ENCODE results near the gene TRAIP.
A peak's percentile ranks its signal among the peaks of the same experiment; 100 is the strongest.
"Not testable (repeated sequence)": the region's sequence is repeated elsewhere in the genome, so short reads cannot be mapped to it uniquely, and the experiment has no call there.

TRAIP gene, protein sequence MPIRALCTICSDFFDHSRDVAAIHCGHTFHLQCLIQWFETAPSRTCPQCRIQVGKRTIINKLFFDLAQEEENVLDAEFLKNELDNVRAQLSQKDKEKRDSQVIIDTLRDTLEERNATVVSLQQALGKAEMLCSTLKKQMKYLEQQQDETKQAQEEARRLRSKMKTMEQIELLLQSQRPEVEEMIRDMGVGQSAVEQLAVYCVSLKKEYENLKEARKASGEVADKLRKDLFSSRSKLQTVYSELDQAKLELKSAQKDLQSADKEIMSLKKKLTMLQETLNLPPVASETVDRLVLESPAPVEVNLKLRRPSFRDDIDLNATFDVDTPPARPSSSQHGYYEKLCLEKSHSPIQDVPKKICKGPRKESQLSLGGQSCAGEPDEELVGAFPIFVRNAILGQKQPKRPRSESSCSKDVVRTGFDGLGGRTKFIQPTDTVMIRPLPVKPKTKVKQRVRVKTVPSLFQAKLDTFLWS
- total RNA-seq, result 1.9 to 3.5 reads per million in 2 donors

DNA sequence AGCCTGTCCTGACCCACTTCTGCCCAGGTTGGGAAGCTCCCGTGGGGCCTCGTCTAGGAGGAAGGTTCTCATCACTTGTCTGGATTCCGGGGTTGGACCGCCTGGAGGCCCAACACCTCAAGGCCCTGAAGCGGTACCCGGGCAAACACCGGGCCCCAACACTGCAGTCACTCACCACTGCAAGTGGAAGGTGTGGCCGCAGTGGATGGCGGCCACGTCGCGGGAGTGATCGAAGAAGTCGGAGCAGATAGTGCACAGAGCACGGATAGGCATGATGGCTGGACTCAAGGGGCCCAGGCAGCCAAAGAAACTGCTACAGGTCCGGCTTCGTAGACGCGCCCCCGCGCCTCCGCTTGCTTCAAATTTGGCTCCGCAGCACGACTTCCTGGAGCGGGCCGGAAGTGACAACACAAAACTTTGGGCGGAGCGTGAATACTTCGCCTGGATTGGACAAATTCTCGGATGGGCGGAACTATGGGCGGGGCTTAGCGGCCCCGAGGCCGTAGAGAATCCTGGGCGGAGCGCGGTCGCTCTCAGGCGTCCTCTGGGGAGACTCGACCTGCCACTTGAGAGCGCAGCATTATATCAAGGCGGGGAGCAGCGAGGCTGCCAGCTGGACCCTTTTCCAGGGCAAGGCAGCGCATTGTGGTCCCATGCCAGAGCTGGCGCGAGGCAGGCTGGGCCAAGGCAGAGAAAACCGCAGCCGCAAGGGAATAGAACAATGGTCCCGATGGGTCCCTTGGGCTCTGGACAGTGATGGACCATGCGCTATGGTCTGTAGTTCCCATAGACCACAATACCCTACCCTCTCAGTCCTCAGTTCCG, at the start of gene TRAIP:
TSS of gene TRAIP (minus strand) at position 384 of the 825 bp plus-strand sequence. CDS start at position 273, 111 bp downstream.
- peak; percentile 93 for DNase-seq

DNA sequence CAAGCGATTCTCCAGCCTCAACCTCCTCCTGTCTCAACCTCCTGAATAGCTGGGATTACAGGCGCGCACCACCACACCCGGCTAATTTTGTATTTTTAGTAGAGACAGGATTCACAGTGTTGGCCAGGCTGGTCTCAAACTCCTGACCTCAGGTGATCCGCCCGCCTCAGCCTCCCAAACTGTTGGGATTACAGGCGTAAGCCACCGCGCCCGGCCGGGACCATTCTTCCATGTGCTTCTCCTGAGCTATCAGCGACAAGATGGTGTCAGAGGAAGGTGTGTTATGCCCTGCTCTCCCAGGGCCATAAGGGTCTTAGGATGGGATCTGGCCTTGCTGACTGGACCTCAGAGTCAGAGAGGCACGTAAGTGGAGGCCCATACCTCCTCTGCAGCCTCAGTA, 48.1 kb upstream of the TRAIP start:
- DNase-seq, result not testable (repeated sequence)

GRCh38 chr3:49903451-49904424, 47.4 kb upstream of the TRAIP start, which contains the start of gene MST1R:
TSS of gene MST1R (minus strand) at chr3:49903873. CDS start at chr3:49903609, 264 bp downstream.
- peak; percentile 75 for DNase-seq

DNA sequence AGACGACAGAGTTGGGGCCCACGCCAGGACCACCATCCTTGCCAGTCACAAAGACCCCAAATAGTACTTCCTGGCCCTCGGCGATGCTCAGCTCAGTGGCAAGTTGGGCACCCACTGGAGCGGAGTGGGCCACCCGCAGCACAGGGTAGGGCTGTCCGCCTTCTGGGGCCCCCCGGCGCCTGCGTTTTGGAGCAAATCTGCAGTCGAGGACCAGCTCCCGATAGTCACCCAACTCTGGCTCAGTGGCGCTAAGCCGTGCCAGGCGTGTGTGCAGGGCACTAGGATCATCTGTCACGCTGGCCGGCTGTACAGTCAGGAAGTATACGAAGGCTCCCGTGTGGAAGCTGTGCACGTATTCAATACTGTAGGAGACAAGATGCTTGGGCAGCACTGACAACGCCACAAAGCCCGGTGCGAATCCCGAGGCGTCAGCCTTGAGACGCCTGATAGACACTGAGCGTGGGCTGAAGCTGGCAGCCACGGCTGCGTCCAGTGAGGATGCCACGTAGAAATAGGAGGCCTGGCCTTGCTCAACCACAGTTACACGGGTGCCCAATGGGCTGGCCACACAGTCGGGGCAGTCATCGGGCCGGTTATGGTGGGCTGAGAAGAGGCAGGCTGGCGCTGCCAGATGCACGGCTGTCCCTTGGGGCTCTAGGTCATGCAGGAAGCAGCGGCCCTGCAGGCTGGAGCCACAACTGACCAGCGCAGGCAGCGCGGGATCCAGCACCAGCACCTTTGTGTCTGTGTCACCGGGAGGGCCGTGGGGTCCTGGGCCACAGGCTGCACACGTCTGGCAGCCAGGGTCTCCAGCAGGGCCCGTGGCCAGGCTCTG, 46.4 kb upstream of the TRAIP start:
- DNase-seq, result no peak

GRCh38 chr3:49901366-49902339, 45.3 kb upstream of the TRAIP start:
- no peak for DNase-seq

DNA sequence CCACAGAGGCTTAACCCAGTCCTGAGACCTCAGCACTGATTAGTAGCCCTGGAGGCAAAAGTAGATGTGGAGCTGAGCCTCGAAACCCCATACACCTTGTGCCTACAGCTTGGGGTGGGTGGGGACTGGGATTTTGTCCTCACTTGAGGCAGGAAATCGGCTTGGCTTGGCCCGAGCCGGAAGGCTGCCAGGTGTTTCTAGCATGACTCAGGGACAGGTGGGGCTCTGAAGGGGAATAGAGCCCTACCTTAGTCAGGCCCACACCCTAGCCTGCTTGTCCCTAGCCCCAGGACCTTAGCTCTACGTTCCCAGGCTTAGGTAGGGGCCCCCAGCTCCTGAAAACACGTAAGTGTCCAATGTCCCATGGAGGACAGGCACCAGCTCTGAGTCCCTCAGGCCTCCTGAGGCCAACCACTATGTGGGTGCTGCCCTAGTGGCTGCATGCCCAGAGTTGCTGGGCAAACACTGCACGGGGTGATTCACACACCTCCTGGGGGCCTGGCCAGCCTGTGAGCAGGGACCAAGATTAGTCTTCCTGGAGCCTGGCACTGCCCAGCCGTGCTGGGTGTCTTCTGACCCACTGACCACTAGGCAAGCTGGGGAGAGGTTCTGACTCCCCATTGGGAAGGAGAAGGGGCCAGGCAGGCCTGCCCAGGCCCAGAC, 44.3 kb upstream of the TRAIP start:
- no peak for DNase-seq

GRCh38 chr3:49899815-49900214, 43.5 kb upstream of the TRAIP start:
- DNase-seq, result no peak

DNA sequence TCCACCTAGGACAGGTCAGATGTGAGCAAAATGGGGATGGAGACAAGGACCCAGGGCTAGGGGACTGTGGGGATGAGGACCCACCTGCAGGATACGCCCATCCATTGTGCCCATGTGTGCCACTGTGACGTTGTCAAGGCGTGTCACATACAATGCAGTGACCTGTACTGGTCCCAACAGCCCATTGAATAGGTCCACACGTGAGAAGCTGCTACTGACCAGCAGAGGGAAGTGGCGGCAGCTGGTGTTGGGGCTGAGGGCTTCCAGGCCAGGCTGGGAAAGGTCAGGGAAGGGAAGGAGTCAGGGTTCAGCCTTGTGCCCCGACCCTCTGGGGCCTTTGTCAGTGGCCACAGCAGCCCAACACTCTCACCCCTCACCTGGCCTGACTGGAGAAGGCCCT, 42.6 kb upstream of the TRAIP start:
- no peak for DNase-seq

DNA sequence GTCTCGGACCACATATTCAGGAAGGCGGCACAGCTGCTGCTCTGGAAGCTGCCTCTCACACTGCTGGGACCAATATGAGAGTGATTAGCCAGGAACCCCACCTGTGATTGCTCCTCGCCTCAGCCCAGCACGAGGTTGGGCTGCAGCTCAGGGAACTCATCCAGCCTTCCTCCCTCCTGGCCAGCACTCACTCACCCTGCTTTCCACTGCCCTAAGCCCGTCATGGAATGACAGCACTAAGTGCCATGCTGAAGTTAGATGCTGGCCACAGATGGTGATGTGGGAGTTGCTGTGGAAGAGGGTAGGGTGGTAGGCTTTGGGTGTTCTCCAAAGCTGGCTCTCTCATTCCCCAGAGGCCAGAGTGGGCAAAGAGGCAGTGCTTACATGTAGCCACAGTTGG, 40.0 kb upstream of the TRAIP start:
- no peak for DNase-seq

GRCh38 chr3:49895791-49896190, 39.4 kb upstream of the TRAIP start:
- no peak for DNase-seq

GRCh38 chr3:49889296-49889695, 32.9 kb upstream of the TRAIP start:
- no peak for DNase-seq

DNA sequence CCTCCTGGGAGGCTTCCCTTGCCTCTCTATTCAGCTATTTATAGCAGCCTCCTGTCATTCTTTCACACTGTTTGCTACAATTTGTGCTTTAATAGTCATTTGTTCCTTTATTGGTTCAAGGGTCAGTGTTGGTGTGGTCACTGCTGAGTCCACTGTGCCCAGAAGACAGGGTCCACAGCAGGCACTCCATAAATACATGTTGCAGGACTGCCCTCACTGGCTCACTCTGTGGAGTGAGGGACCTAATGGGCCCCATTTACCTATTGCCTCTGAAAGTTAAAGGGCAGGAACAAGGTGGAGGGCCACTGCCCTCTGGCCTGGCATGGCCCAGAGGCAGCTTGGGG, 30.5 kb upstream of the TRAIP start:
- no peak for DNase-seq

- no peak for DNase-seq
Observed at GRCh38 chr3:49883998-49884397, 27.6 kb upstream of the TRAIP start.

GRCh38 chr3:49882166-49882565, 25.8 kb upstream of the TRAIP start:
- DNase-seq, result no peak

DNA sequence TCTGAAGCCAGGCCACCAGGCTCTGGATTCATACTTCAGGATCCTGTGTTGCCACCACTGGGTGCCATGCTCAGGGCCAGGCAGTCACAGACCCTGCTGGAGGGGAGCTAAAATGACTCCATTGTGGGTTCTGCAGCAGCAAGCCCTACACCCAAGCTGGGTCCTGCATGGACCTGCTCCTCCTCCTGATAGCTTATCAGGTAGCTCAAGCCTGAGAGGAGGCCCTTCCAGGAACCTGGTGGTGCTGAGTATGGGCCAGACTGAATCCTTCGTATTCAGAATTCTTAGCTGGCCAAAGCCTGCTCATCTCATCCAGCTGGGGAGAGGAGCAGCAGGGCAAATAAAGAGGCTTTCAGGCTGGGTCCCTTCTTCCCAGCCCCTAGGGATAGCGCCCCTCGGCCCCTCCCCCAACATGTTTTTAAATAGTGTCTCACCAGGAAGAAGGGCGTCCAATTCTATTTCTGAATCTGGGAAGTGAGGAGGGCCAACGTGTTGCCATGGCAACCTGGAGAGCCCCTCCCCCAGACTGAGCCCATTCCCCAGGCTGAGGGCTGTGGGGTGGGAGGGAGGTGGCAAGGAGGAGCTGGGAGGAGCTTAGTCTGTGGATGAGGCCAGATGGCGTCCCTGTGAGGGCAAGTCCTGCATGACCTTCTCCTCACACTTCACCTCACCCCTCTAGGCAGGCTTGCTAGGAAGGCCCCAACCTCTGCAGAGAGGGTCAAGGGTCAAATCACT, 24.4 kb upstream of the TRAIP start:
- DNase-seq, result no peak

DNA sequence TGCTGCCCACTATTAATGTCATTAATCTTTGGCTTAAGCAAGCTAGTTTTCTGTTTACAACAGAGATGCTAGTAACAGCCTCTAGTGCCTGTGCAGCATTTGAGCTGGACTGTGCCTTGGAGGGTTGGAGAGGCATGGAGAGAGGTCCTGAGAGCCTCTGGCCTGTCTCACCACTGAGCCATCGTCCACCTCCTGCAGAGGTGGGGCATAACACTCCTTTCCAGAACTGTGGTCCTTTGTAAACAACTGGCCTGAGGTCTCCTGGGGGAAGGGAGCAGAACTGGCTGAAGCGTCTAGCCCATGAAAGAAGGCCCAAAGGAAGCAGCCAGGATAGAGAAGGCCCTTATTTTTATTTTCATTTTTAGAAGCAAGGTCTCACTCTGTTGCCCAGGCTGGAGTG, 23.4 kb upstream of the TRAIP start:
- no peak for DNase-seq

- DNase-seq, result no peak
Observed at GRCh38 chr3:49878686-49879085, 22.3 kb upstream of the TRAIP start.

DNA sequence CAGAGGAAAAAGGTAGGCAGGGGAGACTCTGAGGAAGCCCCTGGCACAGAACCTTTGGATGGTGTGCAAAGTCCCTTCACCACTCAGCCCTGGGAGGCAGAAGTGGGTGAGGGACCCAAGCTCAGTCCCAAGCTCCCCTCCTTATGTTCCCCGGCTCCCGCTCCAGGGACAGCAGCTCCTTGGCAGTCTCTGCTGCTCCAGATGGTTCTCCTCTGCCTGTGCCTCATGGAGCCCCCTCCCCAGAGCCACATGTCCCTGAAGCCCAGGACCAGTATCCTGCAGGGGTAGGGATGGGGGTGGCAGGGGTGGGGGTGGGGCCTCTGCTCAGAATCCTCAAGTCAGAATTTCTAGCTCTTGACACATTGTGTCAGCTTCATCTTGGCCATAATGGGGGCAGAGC, 21.4 kb upstream of the TRAIP start:
- no peak for DNase-seq

GRCh38 chr3:49876567-49876966, 20.2 kb upstream of the TRAIP start:
- no peak for DNase-seq

Data from T-helper 9 cell (primary cell).